Astrocyte (in vitro differentiated cells and primary cell): ENCODE results near the gene TOX3. TPM values are rescaled to one million over a fixed set of nuclear protein-coding genes. Genes with fewer than 3 reads are reported as not detected.

Experiments
- DNase-seq: peaks from one replicate; pipeline ENCODE4 v3.0.0-alpha.2; 2010; ENCODE audit warnings: low read depth
- FAIRE-seq: peaks from 2 replicates; lab custom pipeline; 2011; peaks lifted over from hg19 to GRCh38; lab: Jason Lieb, UNC
- H2AFZ ChIP-seq: 2 replicates; pipeline ENCODE4 v1.6.0; 2012; ENCODE audit warnings: low read depth, low read length, inconsistent platforms
- H3K27ac ChIP-seq: 2 replicates; pipeline ENCODE4 v1.5.1; 2011; ENCODE audit warnings: low read depth, low read length, inconsistent platforms
- H3K27me3 ChIP-seq: 2 replicates; pipeline ENCODE4 v1.6.0; 2011; ENCODE audit warnings: low read length, inconsistent platforms; ENCODE audit not compliant: insufficient read depth
- H3K36me3 ChIP-seq: 2 replicates; pipeline ENCODE4 v1.5.1; 2011; ENCODE audit warnings: low read length, inconsistent platforms; ENCODE audit not compliant: insufficient read depth
- H3K4me1 ChIP-seq: 2 replicates; pipeline ENCODE4 v1.5.1; 2011; ENCODE audit warnings: low read length, inconsistent platforms; ENCODE audit not compliant: insufficient read depth
- H3K4me2 ChIP-seq: 2 replicates; pipeline ENCODE4 v1.6.0; 2012; ENCODE audit warnings: low read length, inconsistent platforms
- H3K4me3 ChIP-seq: 2 replicates; pipeline ENCODE4 v1.5.1; 2011; ENCODE audit warnings: low read depth, mild to moderate bottlenecking, low read length, inconsistent platforms; ENCODE audit not compliant: insufficient read depth
- H3K79me2 ChIP-seq: 2 replicates; pipeline ENCODE4 v1.6.0; 2012; ENCODE audit warnings: mild to moderate bottlenecking, low read length, inconsistent platforms; ENCODE audit not compliant: insufficient read depth
- H3K9ac ChIP-seq: 2 replicates; pipeline ENCODE4 v1.6.0; 2012; ENCODE audit warnings: mild to moderate bottlenecking, low read length, inconsistent platforms
- H3K9me3 ChIP-seq: 2 replicates; pipeline ENCODE4 v1.5.1; 2012; ENCODE audit warnings: low read depth, mild to moderate bottlenecking, low read length, inconsistent platforms; ENCODE audit not compliant: insufficient read depth
- H4K20me1 ChIP-seq: 2 replicates; pipeline ENCODE4 v1.6.0; 2012; ENCODE audit warnings: low read length, inconsistent platforms; ENCODE audit not compliant: insufficient read depth
- H3K27ac Mint-ChIP-seq: one replicate; pipeline ENCODE4 v1.8.0; 2021; ENCODE audit warnings: mild to moderate bottlenecking, mixed read lengths; ENCODE audit not compliant: unreplicated experiment
- H3K27me3 Mint-ChIP-seq: one replicate; pipeline ENCODE4 v1.8.0; 2021; ENCODE audit warnings: low read depth, mixed read lengths; ENCODE audit not compliant: unreplicated experiment
- H3K36me3 Mint-ChIP-seq: one replicate; pipeline ENCODE4 v1.8.0; 2021; ENCODE audit warnings: low read depth, mixed read lengths; ENCODE audit not compliant: unreplicated experiment
- H3K4me1 Mint-ChIP-seq: one replicate; pipeline ENCODE4 v1.8.0; 2021; ENCODE audit warnings: low read depth, mixed read lengths; ENCODE audit not compliant: unreplicated experiment
- H3K4me3 Mint-ChIP-seq: one replicate; pipeline ENCODE4 v1.8.0; 2021; ENCODE audit warnings: mild to moderate bottlenecking, moderate library complexity, mixed read lengths; ENCODE audit not compliant: unreplicated experiment
- H3K9me3 Mint-ChIP-seq: one replicate; pipeline ENCODE4 v1.8.0; 2021; ENCODE audit warnings: mild to moderate bottlenecking, mixed read lengths; ENCODE audit not compliant: unreplicated experiment
- EZH2 ChIP-seq: IDR thresholded peaks from 2 replicates; pipeline ENCODE4 v1.6.1; 2012; ENCODE audit warnings: mild to moderate bottlenecking, low read length, inconsistent platforms; ENCODE audit not compliant: insufficient read depth
- total RNA-seq: library from RNA; stranded (reverse); gene quantifications from 2 replicates; pipeline ENCODE4 v1.2.1, GENCODE V29; 2021
- TF ChIP-seq, protein P1 (sequence below): IDR thresholded peaks from 2 replicates; pipeline ENCODE4 v1.5.1; 2011; ENCODE audit warnings: low read depth, mild to moderate bottlenecking, inconsistent platforms, low read length, moderate library complexity; ENCODE audit not compliant: insufficient read depth

Gene TOX3
- total RNA-seq, 1 donor from 2014 or later = 2.3 TPM

DNA sequence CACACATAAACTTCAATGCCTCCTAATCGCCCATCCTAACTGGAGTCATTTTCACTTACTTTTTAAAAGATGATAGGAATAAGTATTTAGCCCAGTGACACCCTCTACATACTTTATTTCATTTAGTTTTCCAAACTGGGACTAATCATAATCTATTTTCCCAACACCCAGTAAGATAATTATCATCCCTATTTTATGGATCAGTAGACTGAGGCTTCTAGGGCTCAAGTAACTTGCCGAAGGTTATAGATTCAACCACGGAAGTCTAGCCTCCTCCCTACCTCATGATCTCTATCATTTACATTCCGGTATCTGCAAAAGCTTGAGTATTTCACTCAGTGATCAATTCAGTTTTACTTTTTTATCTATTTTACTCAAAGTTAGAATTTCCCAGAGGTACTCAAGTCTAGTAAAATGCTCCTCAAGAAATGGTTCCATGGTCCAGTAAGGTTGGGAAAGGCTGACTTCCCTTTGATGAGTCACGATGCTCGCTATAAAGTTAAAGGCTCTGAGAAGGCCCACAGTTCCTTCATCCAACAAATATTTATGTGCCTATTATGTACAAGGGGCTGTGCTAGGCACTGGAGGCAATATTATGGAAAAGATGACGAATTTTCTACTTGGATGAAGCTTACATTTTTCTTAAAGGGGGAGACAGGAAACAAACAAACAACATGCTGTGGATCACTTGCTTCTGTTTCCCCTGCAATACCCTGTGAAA lies 75.1 kb downstream of the TOX3 start:
- H3K36me3 Mint-ChIP-seq = no peaks in the 10 kb centered on the region
- no peaks in the 10 kb centered on the region for H3K27me3 Mint-ChIP-seq
- Histone ChIP-seq H3K4me2 (no peak overlapping the region), H3K79me2 (no peaks in the 10 kb centered on the region), H3K27me3 (no peaks in the 10 kb centered on the region), H3K9me3 (no peaks in the 10 kb centered on the region), H3K9ac (no peak overlapping the region), H2AFZ (no peak overlapping the region), H3K4me3 (no peak overlapping the region), H3K4me1 (no peaks in the 10 kb centered on the region), H4K20me1 (no peaks in the 10 kb centered on the region), H3K27ac (no peak overlapping the region), H3K36me3 (no peaks in the 10 kb centered on the region)
- H3K4me1 Mint-ChIP-seq = peaks cover 8% of the 10 kb centered on the region
- H3K27ac Mint-ChIP-seq = no peak overlapping the region
- H3K4me3 Mint-ChIP-seq = no peak overlapping the region
- no peak for DNase-seq
- no peaks in the 10 kb centered on the region for H3K9me3 Mint-ChIP-seq
- no peak for TF ChIP-seq EZH2
- TF ChIP-seq, protein P1, sequence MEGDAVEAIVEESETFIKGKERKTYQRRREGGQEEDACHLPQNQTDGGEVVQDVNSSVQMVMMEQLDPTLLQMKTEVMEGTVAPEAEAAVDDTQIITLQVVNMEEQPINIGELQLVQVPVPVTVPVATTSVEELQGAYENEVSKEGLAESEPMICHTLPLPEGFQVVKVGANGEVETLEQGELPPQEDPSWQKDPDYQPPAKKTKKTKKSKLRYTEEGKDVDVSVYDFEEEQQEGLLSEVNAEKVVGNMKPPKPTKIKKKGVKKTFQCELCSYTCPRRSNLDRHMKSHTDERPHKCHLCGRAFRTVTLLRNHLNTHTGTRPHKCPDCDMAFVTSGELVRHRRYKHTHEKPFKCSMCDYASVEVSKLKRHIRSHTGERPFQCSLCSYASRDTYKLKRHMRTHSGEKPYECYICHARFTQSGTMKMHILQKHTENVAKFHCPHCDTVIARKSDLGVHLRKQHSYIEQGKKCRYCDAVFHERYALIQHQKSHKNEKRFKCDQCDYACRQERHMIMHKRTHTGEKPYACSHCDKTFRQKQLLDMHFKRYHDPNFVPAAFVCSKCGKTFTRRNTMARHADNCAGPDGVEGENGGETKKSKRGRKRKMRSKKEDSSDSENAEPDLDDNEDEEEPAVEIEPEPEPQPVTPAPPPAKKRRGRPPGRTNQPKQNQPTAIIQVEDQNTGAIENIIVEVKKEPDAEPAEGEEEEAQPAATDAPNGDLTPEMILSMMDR = no peak
- FAIRE-seq = no peak

DNA sequence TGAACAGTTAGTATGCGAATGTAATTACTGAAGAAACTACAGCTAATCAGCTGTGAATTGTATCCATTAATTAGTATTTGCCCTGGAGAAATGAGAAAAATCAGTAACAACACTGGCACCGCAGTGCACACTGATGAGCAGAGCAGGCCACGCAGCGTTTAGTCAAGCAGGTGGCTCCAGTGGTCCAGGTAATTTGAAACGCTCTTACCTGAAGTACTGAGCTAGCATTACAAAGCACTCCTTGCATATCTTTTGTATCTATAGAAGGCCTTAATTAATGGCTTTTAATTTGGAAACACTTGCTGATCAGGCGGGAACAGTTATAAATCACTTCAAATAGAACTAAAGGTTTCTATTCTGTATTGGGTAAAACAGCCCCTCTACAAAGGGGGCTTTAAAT lies 76.4 kb downstream of the TOX3 start:
- H3K27ac Mint-ChIP-seq = no peak overlapping the region
- H3K36me3 Mint-ChIP-seq = no peaks in the 10 kb centered on the region
- H3K9me3 ChIP-seq = no peaks in the 10 kb centered on the region
- no peak overlapping the region for H3K9ac ChIP-seq
- H3K4me2 ChIP-seq = no peak overlapping the region
- H3K27ac ChIP-seq = no peak overlapping the region
- no peaks in the 10 kb centered on the region for H3K4me1 ChIP-seq
- peaks cover 8% of the 10 kb centered on the region for H3K4me1 Mint-ChIP-seq
- no peak for TF ChIP-seq EZH2
- TF ChIP-seq, protein P1 = no peak
- H3K4me3 ChIP-seq = no peak overlapping the region
- no peaks in the 10 kb centered on the region for H3K79me2 ChIP-seq
- no peaks in the 10 kb centered on the region for H3K27me3 Mint-ChIP-seq
- H4K20me1 ChIP-seq = no peaks in the 10 kb centered on the region
- H3K27me3 ChIP-seq = no peaks in the 10 kb centered on the region
- no peak for DNase-seq
- FAIRE-seq = no peak
- H3K9me3 Mint-ChIP-seq = no peaks in the 10 kb centered on the region
- H3K36me3 ChIP-seq = no peaks in the 10 kb centered on the region
- H3K4me3 Mint-ChIP-seq = no peak overlapping the region
- H2AFZ ChIP-seq = no peak overlapping the region

DNA sequence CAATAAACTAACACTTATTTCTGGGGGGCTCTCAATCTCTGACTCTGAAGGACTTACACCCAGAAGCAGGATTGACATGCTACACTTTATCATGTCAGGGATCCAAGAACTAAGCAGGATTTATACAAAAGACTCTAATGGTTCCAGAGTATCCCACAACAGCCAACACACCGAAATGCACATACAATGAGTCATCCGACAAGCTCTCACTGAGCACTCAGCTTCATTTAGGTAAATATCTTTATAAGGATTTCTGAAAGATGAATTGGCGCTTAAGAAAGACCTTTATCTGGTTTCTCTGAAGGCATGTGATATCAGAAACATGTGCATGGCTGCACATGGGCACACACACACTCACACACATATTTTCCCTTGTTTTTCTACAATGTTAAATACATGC lies 77.2 kb downstream of the TOX3 start:
- H3K4me2 ChIP-seq = no peak overlapping the region
- H3K9ac ChIP-seq = no peak overlapping the region
- H3K4me3 ChIP-seq = no peak overlapping the region
- H3K36me3 ChIP-seq = no peaks in the 10 kb centered on the region
- no peaks in the 10 kb centered on the region for H3K9me3 ChIP-seq
- H2AFZ ChIP-seq = no peak overlapping the region
- no peaks in the 10 kb centered on the region for H3K9me3 Mint-ChIP-seq
- H3K36me3 Mint-ChIP-seq = no peaks in the 10 kb centered on the region
- H3K4me1 ChIP-seq = no peaks in the 10 kb centered on the region
- H3K79me2 ChIP-seq = no peaks in the 10 kb centered on the region
- FAIRE-seq (no peak), DNase-seq (peak; percentile 44)
- H3K4me3 Mint-ChIP-seq = no peak overlapping the region
- TF ChIP-seq EZH2 = no peak
- TF ChIP-seq, protein P1 = no peak
- no peaks in the 10 kb centered on the region for H4K20me1 ChIP-seq
- H3K27ac Mint-ChIP-seq = no peak overlapping the region
- H3K4me1 Mint-ChIP-seq = peaks cover 8% of the 10 kb centered on the region
- H3K27me3 ChIP-seq = no peaks in the 10 kb centered on the region
- H3K27me3 Mint-ChIP-seq = no peaks in the 10 kb centered on the region
- H3K27ac ChIP-seq = no peak overlapping the region
